H54 (cell line): ENCODE measurements around the gene VPS13D.
"Not testable (repeated sequence)": the region's sequence is repeated elsewhere in the genome, so short reads cannot be mapped to it uniquely, and the experiment has no call there.

ENCODE experiments used
- DNase-seq: peaks from one replicate; pipeline ENCODE4 v3.0.0; 2011; ENCODE audit warnings: low spot score, mixed read lengths; ENCODE audit not compliant: insufficient read length
- FAIRE-seq: peaks from 3 replicates; lab custom pipeline; 2011; peaks lifted over from hg19 to GRCh38; lab: Jason Lieb, UNC
- POLR2A ChIP-seq: IDR thresholded peaks from 2 replicates; pipeline ENCODE4 v1.6.1; 2011; ENCODE audit warnings: low read depth, mild to moderate bottlenecking, low read length

The VPS13D gene

GRCh38 chr1:12301518-12302237 lies 71.8 kb downstream of the VPS13D start:
- TF ChIP-seq POLR2A = no peak
- no peak for DNase-seq
- FAIRE-seq = no peak

GRCh38 chr1:12302798-12303447 lies 73.1 kb downstream of the VPS13D start:
- FAIRE-seq = no peak
- TF ChIP-seq POLR2A = no peak
- no peak for DNase-seq

DNA sequence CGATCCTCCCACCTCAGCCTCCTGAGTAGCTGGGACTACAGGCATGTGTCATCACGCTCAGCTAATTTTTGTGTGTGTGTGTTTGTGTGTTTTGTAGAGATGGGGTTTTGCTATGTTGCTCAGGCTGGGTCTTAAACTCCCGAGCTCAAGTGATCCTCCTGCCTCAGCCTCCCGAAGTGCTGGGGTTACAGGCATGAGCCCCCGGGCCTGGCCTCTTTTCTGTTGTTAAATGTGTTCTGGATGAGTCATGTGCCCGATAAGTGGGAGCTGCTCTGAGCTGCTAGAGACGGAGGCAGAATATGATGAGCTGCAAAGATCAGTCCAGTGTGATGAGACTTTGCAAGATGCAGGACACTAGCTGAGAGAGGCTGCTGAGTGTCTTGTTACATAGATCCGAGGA lies 75.5 kb downstream of the VPS13D start:
- no peak for FAIRE-seq
- DNase-seq = no peak
- no peak for TF ChIP-seq POLR2A

DNA sequence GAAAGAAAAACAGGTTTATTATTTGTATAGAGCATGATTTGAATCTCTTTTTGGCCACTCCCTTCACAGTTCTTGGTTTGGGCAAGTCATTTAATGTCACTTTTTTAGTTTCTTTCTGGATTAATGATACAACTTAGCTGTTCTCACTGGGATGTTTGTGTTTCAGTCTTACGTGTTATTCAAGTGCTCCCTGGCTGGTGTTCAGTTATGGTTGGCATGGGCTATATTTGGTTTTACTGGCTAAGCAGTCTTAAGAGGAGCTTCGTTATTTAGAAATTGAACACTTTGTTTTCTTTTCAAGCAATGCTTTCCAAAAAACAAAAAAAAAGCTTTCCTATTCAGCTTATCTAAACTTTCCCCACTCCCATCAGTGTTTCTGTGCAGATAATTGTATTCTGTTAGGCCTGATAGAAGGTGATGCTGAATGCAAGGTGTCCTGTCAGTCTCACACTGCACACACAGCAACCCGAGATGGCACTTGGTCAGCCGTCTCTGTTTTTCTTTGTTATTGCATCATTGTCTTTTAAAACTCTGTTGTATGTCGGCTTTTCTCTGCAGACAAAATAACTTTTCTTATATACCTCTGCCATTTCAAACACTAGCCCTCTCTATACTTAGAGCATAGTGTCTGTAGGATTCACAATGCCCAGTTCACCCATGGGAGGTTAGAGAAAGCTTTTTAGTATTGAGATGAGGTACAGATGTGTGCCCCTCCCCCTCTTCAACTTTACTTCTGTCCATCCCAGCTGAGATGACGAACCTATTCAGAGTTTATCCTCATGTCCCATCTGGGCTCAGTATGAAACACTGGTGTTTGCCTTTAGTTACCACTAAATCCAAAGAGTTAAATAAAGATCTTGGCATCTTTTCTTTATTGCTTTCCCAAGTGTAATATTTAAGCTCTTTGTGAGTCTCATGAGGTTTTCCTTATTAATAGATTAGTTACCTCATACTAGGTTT lies 80.2 kb downstream of the VPS13D start:
- FAIRE-seq = no peak
- no peak for TF ChIP-seq POLR2A
- DNase-seq = no peak

GRCh38 chr1:12314333-12314903 lies 84.6 kb downstream of the VPS13D start:
- peak; percentile 5 for DNase-seq
- FAIRE-seq = no peak
- TF ChIP-seq POLR2A = no peak

DNA sequence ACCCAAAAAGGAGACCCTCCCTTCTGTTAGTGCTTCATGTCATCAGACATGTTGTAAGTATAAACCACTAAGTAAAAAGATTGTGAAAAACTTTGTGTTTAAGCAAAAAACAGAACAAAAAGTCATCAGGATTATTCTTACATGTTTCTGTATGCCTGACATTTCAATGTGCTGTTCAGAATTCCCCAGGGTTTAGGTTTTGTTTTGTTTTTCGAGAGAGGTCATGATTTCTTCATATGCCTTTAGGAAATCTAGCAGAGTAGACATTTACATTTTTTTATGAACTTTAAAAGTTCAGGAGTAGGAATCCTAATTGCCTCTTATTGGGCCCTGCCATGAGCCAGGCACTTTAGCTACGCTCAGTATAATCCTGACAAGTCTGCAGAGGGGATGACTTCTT lies 85.3 kb downstream of the VPS13D start:
- FAIRE-seq (no peak), DNase-seq (no peak)
- TF ChIP-seq POLR2A = no peak

DNA sequence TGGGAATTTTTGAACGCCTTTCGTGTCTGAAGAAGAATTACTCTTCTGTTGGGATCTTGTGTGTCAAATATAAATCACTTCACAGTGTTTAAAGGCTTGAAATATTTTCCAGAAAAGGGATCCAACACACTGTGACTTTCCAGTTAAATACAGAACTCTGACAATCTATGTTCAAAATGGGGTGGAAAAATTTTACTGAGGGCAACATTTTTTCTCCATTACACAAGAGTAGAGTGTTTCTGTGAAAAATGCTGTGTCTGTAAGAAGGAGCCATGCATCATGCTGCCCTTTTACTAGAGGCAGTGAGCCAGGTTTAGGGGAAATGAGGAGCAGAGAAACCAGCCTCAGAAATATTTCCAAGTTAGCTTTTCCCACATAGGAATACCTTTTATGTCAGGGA lies 86.5 kb downstream of the VPS13D start:
- no peak for TF ChIP-seq POLR2A
- no peak for FAIRE-seq
- DNase-seq = no peak

DNA sequence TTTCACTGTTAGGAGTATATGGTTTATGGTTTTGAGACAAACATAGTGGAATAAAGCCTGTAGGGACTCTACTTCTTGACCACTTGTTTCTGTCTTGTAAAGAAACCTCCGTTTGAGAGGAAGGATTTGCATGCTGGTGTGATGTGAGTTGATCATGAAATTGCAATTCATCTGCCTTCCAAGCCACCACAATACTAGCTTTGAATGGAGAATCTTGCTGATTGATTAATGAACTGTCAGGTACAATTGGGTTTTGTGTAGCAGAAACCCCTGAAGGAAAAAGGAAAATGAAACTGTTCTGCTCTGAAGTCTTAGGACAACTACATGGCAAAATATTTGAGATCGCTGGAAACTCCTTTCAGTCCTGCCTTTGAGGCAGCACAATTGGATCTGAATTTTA lies 90.7 kb downstream of the VPS13D start:
- no peak for FAIRE-seq
- TF ChIP-seq POLR2A = no peak

GRCh38 chr1:12324423-12324822 lies 94.6 kb downstream of the VPS13D start:
- no peak for FAIRE-seq
- no peak for TF ChIP-seq POLR2A

More for the DNA sequence above, 90.7 kb downstream of the VPS13D start:
- DNase-seq = no peak

GRCh38 chr1:12324973-12325372 lies 95.1 kb downstream of the VPS13D start:
- FAIRE-seq, DNase-seq: not testable (repeated sequence)

More at GRCh38 chr1:12324423-12324822, 94.6 kb downstream of the VPS13D start:
- no peak for DNase-seq

DNA sequence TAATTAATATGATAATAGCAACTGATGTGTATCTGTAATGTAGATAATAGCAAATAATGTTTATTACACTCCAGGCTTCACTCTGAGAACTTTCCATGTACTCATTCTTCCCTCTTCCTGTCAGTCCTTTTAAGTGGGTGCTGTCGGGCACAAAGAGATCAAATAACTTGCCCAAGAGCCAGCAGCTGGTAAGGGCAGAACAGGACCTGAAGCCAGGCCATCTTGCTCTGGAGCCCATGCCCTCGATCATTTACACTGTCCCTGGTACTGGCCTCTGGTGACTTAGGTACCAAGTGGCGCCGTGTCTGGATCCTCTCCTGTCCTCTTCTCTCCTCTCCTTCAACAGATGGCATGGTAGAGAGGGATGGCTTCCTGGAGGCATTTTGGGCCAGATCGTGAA lies 97.2 kb downstream of the VPS13D start:
- DNase-seq (no peak), FAIRE-seq (no peak)
- TF ChIP-seq POLR2A = no peak

DNA sequence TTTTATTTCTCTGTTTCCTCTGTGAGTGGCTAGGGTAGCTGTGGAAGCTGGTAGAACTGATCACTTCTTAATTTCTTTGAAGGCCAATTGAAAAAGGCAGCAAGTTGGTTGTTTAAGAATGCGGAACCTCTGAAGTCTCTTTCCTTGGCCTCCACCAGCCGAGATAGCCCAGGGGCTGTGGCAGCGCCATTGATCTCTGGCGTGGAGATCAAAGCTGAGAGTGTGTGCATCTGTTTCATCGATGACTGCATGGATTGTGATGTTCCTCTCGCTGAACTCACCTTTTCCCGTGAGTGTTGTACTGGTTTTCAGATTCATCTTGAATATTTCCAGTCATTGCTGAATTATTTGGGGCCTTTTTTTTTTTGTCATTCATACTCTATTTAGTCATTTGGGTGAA lies 97.7 kb downstream of the VPS13D start:
- FAIRE-seq = no peak
- no peak for DNase-seq
- TF ChIP-seq POLR2A = no peak

DNA sequence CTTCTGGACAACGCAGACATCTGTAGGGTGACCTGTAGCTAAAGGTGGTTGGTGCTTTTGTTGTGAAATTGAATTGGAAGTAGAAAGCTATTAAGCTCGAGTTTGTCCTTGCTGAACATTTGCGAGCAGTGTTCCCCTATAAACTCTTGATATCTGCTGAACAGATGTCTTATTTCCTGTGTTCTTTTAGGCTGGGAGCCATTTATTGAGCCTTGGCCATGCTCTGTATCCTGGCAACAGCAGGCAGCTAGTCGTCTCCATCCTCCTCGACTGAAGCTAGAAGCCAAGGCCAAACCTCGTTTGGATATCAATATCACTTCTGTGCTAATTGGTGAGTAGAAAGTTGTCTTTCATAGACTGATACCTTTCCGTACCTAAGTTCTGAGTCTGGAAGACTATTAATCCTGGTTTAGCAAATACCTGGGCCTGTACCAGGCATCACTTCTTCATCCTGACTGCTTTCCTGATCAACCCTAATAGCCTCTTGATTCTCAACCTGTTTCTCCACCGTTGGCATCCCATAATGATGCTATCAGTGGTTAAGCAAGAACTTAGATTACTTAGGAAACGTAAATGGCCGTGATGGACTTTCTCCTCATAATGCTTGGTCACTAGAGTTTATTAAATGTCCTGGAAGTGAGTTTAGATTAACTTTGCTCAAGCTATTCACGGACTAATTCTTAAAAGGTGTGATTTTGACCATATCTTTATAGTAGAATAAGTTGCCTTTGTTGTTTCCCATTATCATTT lies 103.4 kb downstream of the VPS13D start:
- DNase-seq = no peak
- FAIRE-seq = no peak
- no peak for TF ChIP-seq POLR2A
